HG03095 (cell line): ENCODE measurements around the gene NRXN3.

Experiments
- ATAC-seq: cut with Tn5 transposase; IDR thresholded peaks from one replicate; pipeline ENCODE4 v1.9.1; 2021; ENCODE audit warnings: moderate library complexity; ENCODE audit not compliant: unreplicated experiment

NRXN3 gene

DNA sequence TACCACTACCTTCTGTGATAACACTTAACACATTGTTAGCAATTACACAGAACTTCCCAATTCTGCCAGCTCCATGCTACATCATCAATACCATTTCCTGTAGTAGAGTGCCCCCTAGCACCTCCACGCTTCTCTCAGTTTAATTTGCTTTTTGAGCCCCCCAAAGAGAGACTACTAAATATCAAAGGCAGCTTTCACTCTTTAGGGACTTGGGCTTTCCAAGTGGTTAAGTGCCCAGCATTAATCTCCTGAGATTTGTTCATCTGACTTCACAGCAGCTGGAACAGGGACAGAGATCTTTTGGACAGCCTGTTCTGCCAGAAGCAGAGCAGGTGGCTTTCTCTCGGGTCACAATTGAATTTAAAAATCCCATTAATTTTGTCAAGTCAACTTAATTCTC lies 1086.2 kb downstream of the NRXN3 start:
- no peak for ATAC-seq

DNA sequence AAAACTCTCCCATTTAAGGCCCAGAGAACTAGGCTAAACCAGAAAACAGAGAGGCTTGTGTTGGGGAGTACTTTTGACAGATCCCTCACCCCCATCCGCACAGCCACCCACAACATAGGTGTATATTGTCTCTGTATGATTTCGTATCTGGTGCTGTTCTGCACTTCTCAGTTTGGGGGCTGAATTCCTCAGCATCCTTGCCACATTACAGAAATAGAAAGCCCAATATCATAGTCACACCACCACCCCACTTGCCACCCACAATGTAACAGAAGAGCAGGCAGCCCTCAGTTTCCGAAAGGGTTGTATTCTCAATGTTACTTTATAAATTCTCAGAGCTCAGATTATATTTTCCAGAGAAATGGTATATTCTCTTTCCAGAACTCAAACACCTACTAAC lies 1090.2 kb downstream of the NRXN3 start:
- no peak for ATAC-seq

DNA sequence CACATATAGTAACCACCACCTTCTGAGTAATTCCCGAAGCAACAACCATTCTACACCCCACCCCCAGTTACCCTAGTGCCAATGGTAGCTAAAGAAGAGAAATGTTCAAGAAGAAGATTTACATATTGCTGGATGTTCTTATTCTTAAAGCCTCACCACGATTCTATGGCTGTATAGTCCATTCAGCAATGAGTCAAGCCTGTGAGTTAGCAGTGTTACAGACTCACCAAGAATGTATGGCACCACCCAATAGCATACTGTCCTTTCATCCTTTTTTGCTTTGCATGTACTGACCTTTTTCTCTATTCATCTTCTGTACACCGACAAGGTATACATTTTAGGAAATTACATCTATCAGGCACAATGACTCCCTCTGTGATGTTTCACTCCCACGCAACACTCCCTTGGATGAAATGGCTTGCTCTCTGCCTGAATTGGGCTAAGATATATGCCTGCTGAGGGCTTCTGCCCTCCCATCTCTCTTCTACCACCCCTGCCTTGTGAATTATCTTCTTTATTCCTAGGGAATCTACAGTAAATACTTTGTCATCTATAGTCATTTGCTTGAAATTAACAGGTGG lies 1095.3 kb downstream of the NRXN3 start:
- no peak for ATAC-seq

DNA sequence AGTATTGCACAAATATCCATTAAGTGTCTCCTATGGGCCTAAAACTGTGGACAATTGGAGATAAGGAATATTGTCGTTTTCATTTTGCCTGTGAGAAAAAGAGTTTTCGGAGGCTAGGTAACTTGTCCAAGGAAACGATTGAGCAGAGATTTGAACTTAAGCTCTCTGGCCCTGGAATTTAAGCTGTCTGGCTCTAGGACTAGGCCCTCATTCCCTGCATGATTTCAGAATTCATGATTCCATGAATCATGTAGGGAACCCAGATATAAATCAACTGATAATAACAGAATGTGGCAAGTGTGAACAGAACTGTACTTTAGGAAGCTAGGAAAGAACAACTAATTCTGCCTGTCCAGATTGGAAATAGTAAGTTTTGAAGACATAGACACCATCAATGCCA lies 1100.2 kb downstream of the NRXN3 start:
- ATAC-seq: no peak

DNA sequence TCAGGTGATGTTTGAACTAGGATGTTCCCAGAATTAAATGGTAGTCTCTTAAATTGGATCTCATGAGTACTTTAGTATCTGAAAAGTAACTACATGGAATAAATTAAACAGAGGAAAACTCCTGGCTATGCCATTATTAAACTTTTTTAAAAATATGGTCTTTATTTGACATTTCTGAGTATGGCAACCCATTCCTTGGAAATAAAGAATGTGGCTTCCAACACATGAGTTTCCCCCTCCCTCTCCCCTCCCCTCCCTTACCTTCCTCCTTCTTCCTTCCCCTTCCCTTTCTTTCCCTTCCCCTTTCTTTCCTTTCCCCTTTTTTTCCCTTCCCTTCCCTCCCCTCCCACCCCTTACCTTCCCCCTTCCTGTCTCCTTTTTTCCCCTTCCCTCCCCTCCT lies 1100.9 kb downstream of the NRXN3 start:
- ATAC-seq: no peak

DNA sequence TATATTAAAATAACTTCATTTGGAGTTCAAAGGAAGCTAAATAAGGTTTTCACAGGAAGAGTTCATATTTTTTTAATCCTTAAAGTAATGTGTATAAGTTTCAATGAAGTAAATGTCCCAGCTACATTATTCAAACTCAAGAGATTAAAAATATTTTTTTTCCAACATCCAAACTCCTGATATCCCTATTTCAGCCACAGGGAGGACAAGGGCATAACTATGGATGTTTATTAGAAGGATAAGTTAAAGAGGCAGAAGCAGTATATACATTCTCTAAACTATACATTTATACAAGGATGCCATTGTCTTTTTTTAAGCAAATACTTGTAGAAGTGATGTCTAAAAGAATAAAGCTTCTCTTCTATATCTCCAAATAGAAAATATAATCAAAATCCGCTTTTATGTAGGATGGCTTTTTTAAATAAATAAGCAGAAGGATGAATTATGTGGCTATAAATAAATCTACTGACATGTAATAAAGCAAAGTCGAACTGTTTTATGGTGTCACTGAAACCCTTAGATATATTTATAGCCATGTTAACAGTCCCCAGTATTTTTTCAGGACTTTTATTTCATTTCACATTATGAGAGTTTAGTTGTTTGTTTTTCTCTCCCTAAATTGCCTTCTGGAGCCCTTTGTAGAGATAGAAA lies 1104.6 kb downstream of the NRXN3 start:
- ATAC-seq: no peak

DNA sequence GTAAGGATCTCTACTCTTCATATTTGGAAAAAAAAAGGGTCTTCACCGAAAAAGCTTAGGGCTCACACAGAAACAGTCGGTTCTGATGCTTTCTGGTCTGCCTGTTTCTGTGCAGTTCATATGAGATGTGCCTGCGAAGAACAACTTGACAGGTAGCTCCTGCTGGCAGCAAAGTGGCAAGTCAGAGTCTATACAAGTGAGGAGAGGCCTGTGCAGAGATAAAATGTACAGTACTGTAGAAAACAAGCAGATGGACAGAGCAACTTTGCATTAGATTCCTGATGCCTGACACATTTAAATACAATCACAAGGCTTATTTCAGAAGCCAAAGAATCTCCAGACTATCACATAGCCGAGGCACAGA lies 1105.1 kb downstream of the NRXN3 start:
- ATAC-seq: no peak

DNA sequence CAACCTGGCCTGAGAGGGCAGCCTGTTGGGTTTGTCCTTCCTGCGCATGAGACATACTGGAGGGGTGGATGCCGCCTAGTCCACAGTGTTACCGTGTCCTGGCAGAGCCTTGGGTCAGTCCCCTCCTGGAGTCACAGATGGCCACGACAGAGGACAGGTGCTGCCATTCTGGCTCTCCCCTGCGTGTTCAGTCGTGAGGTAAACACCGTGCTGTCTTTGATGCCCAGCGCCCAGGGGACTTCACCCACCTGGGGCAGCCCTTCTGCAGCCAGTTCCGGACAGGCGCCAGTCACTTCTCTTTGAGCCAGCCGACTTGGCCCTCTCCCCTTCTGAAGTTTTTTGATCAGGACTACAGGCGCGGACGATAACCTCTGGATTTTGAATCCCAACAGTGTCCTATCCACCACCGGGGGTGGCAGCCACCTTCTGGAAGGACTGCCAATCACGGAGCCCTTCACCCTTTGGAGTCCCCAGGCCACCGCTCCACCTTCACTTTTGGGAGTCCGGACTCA lies 1108.2 kb downstream of the NRXN3 start:
- no peak for ATAC-seq

DNA sequence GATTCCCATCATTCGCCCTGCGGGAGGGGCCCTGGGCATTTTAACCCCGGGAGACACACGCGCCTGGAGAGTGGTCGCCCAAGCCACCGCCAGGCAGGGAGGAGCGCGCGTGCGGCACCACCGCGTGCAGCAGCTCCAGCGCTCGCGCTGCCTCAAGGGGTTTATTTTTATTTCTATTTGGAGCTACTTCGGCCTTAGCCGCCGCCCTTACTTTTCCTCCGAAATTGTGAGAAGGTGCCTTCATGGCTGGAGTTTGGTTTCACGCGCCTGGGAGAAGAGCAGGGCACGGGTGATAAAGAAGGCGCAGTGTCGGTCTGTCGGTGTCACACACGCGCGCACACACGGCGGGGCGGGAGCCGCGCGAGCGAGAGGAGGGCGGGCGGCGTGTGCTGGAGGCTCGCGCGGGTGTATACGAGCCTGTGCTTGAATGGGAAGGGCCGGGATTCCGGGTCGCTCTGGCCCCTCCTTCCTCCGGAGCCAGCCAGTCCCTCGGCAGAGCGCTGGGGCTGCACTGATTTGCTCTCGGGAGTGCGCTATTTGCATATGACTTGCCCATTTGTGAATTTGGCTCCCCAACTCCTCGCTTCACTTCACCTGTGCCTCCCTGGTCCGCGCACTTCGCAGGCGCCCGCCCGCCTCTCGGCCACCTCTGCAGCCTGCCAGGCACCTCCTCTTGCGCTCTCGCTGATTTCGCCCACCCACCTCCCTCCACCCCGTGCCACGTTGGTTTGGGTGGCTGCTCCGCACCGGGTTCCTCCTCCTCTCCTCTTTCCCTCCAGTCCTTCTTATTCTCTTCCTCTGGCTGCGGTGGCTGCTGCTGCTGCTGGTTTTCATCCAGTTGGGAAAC lies 1108.8 kb downstream of the NRXN3 start:
- ATAC-seq: no peak

DNA sequence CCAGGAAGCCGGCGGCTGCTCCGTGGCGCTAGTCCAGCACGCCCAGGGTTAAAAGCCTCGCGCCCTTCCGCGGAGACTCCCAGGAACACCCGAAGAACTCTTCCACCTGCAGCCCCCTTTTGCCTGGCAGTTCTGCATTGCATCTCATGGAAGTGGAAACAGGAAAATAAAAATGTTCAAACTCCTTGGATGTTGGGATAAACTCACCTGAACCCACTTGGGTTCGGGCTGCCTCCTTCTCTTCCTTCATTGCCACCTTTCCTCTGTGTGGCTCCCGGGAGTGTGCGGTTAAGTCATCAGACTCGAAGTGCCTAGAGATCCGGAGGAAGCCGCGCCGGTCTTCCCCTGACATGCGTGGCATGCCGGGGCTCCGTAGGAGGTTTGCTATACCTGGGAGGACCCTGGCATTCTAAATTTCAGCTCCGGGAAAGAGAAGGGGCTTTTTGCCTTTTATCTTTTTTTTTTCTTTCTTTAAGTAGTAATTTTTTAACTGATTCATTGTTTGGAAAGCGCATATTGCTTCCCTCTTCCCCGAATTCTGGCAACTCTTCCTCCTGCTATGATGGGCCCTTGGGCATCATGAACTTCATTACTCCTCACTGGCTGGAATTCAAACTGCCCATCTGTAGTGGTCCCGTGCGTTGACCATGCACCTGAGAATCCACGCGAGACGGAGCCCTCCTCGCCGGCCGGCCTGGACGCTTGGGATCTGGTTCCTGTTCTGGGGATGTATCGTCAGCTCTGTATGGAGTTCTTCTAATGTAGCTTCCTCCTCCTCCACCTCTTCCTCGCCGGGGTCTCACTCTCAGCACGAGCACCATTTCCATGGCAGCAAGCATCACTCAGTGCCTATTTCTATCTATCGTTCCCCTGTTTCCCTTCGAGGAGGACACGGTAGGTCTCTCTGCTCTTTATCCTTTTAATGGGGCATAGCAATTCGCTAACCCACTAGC lies 1109.7 kb downstream of the NRXN3 start:
- ATAC-seq: no peak

DNA sequence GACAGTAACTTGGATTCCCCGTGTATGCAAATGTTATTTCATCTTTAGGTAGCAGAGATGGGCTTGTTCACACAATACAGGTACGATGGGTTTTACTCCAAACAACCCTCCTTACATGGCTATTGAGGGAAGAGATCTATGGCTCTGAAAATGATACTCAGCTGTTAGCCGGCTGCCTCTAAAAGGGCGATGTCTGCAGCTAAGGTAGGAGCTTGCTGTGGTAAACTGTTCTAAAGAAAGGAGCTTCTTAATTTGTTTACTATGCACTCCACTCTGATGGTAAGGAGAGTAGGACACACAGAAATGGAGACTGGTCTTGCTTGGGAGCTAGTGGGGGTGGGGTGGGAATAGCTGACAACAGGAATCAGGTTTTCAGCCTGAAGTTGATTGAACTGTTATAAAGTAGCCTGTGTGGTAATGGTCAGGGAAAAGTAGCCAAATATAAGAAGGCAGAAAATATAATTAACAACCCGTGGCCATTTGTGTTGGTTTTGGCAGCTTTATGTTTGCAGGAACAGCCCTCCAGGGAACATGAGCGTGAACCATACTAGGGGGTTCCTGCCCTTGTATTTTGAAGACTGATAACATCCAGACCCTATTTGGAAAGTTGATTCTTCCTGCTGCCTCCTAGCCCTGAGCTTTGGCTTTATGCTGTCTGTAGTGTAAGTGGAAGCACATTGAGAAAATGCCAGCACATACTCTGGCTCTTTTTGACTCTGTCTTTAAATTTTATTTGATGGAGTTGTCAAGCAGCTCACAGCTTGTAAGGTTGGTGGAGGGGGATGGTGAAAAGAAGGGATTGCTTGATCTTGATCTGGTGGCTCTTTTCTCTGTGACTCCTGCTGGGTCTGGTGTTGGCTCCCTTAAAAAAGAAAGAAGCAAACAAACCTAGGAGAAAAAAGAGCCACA lies 1111.3 kb downstream of the NRXN3 start:
- no peak for ATAC-seq

DNA sequence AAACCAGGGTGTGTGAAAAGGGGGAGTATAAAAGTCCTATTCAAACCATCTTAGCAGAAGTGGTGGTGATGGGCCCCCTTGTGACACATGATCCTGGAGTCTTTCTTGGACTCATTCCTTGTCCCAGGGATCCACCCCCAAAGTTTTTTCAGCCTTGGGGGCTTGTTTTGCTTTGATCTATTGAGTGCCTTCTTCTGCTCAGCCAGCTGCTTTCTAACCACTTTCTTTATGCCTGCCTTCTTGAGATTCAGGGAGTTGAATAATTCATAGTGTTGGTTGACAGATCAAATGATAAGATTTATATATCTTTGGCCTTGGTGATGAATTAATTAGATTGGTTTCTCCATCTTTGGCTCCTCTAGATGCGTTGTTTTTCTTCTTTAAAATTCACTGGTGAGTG lies 1114.4 kb downstream of the NRXN3 start:
- no peak for ATAC-seq

DNA sequence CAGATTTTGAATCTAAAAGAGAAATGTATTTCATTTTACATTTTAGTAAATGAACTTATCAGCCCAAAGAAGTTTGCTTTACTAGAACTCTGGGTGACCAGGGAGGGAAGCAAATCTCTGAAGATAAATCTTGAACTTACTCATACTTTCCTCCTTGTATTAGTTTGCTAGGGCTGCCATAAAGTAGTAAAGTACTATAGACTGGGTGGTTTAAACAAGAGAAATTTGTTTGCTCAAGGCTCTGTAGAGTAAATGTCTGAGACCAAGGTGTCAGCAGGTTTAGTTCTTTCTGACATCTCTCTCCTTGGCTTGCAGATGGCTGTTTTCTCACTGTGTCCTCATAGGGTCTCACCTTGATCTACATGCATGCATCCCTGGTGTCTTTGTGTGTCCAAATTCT lies 1115.1 kb downstream of the NRXN3 start:
- ATAC-seq: no peak

DNA sequence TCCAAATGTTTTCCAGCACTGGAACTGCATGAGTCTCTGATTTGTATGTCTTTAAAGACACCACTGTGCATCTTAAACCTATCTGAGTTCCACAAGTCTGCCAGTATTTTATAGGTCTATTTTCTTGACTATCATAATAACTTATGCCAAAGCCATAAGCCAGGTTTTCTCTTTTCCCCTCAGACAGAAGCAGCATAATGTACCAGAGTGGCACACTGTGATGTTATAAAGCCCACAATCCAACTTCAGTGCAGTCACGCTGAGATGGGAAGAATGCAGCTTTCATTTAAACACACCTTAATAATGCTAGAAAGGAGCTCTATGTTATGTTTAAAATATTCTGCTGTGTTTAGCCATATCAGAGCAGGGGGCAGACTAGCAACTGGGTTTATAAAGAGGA lies 1117.8 kb downstream of the NRXN3 start:
- ATAC-seq: no peak

DNA sequence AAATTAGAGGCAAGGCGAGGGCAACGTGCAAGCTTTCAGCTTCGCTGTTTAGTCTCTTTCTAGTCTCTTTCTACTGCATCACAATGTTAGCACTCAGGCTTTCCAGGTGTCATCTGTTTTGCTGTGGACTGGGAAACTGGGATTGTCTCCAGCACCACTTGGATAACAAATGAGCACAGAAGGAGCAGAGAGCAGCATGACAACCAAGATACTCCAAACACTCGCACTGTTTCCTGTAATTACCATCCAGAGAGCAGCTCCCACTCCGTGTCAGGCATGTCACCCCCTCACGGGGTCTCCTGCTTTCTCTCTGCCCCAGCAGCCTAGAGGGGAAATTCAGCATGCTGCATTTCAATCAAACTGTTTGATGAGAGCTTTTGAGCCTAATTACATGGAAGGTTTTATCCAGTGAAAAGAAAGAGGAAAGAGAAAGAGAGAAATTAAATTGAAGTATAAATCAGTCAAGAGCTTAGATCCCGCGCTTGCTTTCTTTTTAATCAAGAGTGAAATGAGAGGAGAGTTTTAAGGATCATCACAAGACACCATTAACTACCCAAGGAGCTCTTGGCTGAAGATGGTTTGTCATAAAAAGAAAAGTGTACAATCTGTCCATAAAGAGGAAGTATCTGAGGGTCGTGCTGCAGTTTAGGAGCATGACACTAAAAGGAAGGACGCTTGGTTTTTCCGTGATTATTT lies 1123.5 kb downstream of the NRXN3 start:
- ATAC-seq: no peak

DNA sequence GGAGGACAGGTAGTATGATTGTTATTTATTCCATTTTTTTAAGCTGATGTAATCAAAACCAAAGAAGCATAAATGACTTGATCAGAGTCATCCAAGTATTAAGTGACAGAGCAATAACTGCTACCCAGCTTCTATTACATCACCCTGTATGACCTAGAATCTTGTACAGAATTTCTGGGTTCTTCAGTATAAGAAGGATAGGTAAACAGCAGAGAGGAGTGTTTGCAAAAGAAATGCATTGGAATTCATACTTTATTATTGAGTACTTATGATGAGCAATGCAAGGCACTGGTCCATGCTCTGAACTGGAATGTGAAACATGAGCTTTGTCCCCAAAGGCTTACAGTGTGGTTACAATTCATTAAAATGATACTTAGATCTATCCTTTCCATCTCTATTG lies 1124.3 kb downstream of the NRXN3 start:
- no peak for ATAC-seq

DNA sequence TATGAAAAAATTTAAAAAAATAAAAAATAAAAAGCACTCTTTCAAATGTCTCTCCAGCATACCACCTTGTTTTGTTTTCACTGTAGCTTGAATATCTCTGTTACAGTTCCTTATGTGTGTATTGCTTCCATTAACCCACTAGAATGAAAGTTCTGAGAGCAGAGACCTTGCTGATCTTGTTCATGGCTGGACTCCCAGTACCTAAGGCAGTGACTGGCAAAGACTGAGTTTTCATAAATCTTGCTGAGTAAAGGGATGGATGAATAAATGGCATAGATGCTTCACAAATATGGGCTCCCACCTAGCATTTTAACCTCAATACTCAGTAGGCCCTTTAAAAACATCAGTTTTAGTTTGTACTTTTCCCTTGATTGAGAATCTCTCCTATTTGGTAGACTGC lies 1125.2 kb downstream of the NRXN3 start:
- ATAC-seq: no peak

DNA sequence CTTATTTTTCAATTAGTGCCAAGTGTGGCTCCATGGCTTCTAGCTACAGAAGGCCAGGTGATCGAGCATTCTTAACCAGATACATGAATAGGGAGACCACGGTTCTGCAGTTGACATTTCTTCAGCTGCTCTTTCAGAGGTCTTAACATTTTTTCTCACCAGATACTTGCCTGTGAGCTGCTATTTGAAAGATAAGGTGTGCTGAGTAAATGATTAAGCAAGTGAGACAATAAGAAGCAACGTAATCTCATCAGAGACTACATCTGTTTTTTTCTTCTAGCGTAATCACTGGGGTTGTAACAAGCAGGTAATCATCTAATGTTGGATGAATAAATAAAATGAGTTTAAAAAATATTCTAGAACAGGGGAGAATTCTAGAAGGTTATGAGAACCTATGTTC lies 1128.2 kb downstream of the NRXN3 start:
- no peak for ATAC-seq

DNA sequence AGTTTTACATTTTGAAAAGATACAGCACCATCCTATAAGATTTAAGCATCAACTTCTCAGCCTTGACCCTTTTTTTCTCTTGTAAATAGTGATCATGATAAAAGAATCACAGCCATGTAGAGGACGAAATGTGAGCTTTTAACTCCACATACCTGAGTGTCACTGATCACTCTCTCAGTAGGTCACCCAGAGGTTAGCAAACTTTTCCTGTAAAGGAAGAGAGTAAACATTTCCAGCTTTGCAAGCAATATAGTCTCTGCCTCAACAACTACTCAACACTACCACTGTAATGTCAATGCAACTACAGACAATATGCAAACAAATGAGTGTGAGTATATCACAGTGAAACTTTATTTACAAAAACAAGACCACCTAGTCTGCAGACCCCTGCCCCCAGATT lies 1129.0 kb downstream of the NRXN3 start:
- no peak for ATAC-seq
